OCI-LY7 (cell line): ENCODE measurements around the gene KIDINS220. TPM values are rescaled to one million over a fixed set of nuclear protein-coding genes. Genes with fewer than 3 reads are reported as not detected.

Experiments used
- BruUV-seq: library from RNA; stranded (reverse); fragments of 400-500 nt; replicated peaks from 2 replicates; lab custom pipeline; 2021; lab: Mats Ljungman, UMichigan
- CTCF ChIA-PET: fragments of 300-600 bp; sonication (Branson Sonifier 250); formaldehyde crosslinking; loops from one replicate; lab custom pipeline; 2022; ENCODE audit warnings: antibody characterized with exemption; ENCODE audit not compliant: unreplicated experiment; lab: Charles Lee
- POLR2A ChIA-PET: fragments of 300-600 bp; sonication (Branson Sonifier 250); formaldehyde crosslinking; loops from one replicate; lab custom pipeline; 2022; ENCODE audit warnings: antibody characterized with exemption; lab: Charles Lee
- DNase-seq: peaks from one replicate; pipeline ENCODE4 v3.0.0-alpha.2; 2015; ENCODE audit warnings: low spot score
- H2AFZ ChIP-seq: fragments of 200-600 bp; sonication (generic), shearing (Covaris generic); 2 replicates; pipeline ENCODE4 v1.6.1; 2014; ENCODE audit warnings: mild to moderate bottlenecking, antibody characterized with exemption, low read length, moderate library complexity
- H3K27ac ChIP-seq: fragments of 200-600 bp; sonication (generic); 2 replicates; pipeline ENCODE4 v1.5.1; 2014; ENCODE audit warnings: mixed run types, low read depth, mild to moderate bottlenecking, moderate library complexity, low read length, inconsistent platforms; ENCODE audit not compliant: poor library complexity, severe bottlenecking
- H3K36me3 ChIP-seq: fragments of 200-600 bp; sonication (generic); 2 replicates; pipeline ENCODE4 v1.6.1; 2014; ENCODE audit warnings: mild to moderate bottlenecking, antibody characterized with exemption, low read length, moderate library complexity, mixed read lengths; ENCODE audit not compliant: insufficient read depth
- H3K4me1 ChIP-seq: fragments of 200-600 bp; sonication (generic); 2 replicates; pipeline ENCODE4 v1.5.1; 2014; ENCODE audit warnings: mild to moderate bottlenecking, low read length; ENCODE audit not compliant: insufficient read depth, poor library complexity, severe bottlenecking
- H3K4me2 ChIP-seq: fragments of 200-600 bp; sonication (generic); 2 replicates; pipeline ENCODE4 v1.6.1; 2014; ENCODE audit warnings: mild to moderate bottlenecking, low read length
- H3K4me3 ChIP-seq: fragments of 200-600 bp; sonication (generic); 2 replicates; pipeline ENCODE4 v1.5.1; 2014; ENCODE audit warnings: mild to moderate bottlenecking, low read depth, low read length; ENCODE audit not compliant: poor library complexity, severe bottlenecking
- H3K79me2 ChIP-seq: fragments of 200-600 bp; sonication (generic); 2 replicates; pipeline ENCODE4 v1.6.1; 2016; ENCODE audit warnings: low read depth, mild to moderate bottlenecking, low read length, moderate library complexity, mixed read lengths; ENCODE audit not compliant: insufficient read depth
- H3K9me2 ChIP-seq: fragments of 200-600 bp; sonication (generic); 2 replicates; pipeline ENCODE4 v1.6.1; 2016; ENCODE audit warnings: mild to moderate bottlenecking, low read length, mixed read lengths; ENCODE audit not compliant: insufficient read depth
- H3K9me3 ChIP-seq: fragments of 200-600 bp; sonication (generic); 2 replicates; pipeline ENCODE4 v1.6.1; 2014; ENCODE audit warnings: mild to moderate bottlenecking, mixed run types, low read length, mixed read lengths
- H4K20me1 ChIP-seq: fragments of 200-600 bp; sonication (generic); 2 replicates; pipeline ENCODE4 v1.6.1; 2014; ENCODE audit warnings: mild to moderate bottlenecking, antibody characterized with exemption, low read length, moderate library complexity, mixed read lengths; ENCODE audit not compliant: insufficient read depth
- CTCF ChIP-seq: fragments of 200-600 bp; sonication (generic); conservative IDR thresholded peaks from 2 replicates; pipeline ENCODE4 v1.5.1; 2014; ENCODE audit warnings: mild to moderate bottlenecking, antibody characterized with exemption, low read length, moderate library complexity, mixed read lengths
- EZH2phosphoT487 ChIP-seq: fragments of 200-600 bp; sonication (generic); IDR thresholded peaks from 2 replicates; pipeline ENCODE4 v1.6.1; 2018; ENCODE audit warnings: low read depth, borderline replicate concordance, mild to moderate bottlenecking, mixed run types, antibody characterized with exemption, low read length, moderate library complexity, mixed read lengths
- intact Hi-C: fragments of 100-400 bp; cut with micrococcal nuclease; formaldehyde crosslinking; loops from one replicate; pipeline ENCODE4 v1.10.0; 2022; ENCODE audit not compliant: unreplicated experiment
- total RNA-seq, 2 experiments: library from RNA; depleted of rRNA in 1 of 2; stranded (reverse); fragments of >200 nt in 1 of 2; shearing (Covaris generic) in 1 of 2; gene quantifications; 2 replicates each; pipeline ENCODE4 v1.2.3, GENCODE V29; 2014 to 2022

Gene KIDINS220
- total RNA-seq, 2 experiments from 2014 or later = 29.1 to 32.3 TPM

DNA sequence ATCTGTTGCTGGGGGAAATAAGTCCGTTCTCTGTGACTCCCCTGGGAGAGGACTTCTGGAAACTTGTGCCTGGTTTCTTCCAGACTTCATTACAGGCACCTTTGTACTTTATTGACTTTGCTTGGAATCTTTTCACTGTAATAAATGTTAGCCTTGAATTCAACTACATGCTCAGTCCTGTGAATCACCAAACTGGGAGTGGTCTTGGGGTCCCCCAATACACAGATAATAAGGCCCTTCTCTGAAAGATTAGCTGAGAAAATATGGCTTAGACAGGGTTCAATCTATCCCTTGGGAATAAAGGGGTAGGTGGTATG lies 48.7 kb upstream of the KIDINS220 start:
- Histone ChIP-seq H3K36me3 (no peaks in the 10 kb centered on the region), H4K20me1 (no peaks in the 10 kb centered on the region), H3K4me1 (peaks cover 19% of the 10 kb centered on the region), H3K4me3 (no peak overlapping the region), H2AFZ (no peak overlapping the region), H3K4me2 (no peak overlapping the region), H3K79me2 (no peaks in the 10 kb centered on the region), H3K27ac (no peak overlapping the region), H3K9me3 (no peaks in the 10 kb centered on the region), H3K9me2 (no peaks in the 10 kb centered on the region)
- CTCF ChIA-PET = no interaction called here
- POLR2A ChIA-PET = interaction anchor here (0.6 to 0.9 kb wide), 2 partner anchors 19 to 1882 kb away, joined by 3 read pairs; no protein-coding TSS in a partner anchor
- no peak for TF ChIP-seq EZH2phosphoT487
- no peak for TF ChIP-seq CTCF
- no peak for DNase-seq
- intact Hi-C loops = no loop called here
- BruUV-seq = no TSS peak

GRCh38 chr2:8885449-8886201 lies 48.2 kb upstream of the KIDINS220 start:
- POLR2A ChIA-PET = interaction anchor here (0.6 to 0.9 kb wide), 2 partner anchors 19 to 1881 kb away, joined by 3 read pairs; no protein-coding TSS in a partner anchor
- BruUV-seq = no TSS peak
- H3K9me2 ChIP-seq = no peaks in the 10 kb centered on the region
- H3K9me3 ChIP-seq = no peaks in the 10 kb centered on the region
- H4K20me1 ChIP-seq = no peaks in the 10 kb centered on the region
- no peak for TF ChIP-seq CTCF
- no peak for TF ChIP-seq EZH2phosphoT487
- H2AFZ ChIP-seq = no peak overlapping the region
- H3K4me2 ChIP-seq = peak overlapping the region; percentile 28; the same call in 1 of the 2 replicates
- no peaks in the 10 kb centered on the region for H3K36me3 ChIP-seq
- H3K27ac ChIP-seq = no peak overlapping the region
- CTCF ChIA-PET = no interaction called here
- H3K4me3 ChIP-seq = no peak overlapping the region
- no peaks in the 10 kb centered on the region for H3K79me2 ChIP-seq
- H3K4me1 ChIP-seq = peaks cover 19% of the 10 kb centered on the region
- peak; percentile 51 for DNase-seq
- intact Hi-C loops = no loop called here

DNA sequence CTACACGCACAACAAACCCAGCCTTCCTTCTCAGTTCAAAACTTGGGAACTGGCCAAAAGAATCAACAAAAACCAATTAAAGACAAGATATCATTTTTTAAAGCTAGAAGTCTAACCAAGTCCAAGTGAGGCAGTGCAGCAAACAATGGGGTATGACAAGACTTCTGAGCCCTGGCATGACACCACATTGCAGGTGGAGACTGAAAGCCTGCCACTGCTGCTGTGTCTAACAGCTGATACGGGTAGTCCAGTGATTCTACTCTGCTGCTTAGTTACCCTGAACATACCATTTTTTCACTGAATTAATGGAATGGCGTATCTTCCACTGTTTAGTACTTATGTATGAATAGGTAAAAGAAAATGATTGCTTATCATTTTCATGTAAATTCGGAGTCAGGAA lies 47.4 kb upstream of the KIDINS220 start:
- H3K36me3 ChIP-seq = no peaks in the 10 kb centered on the region
- no peaks in the 10 kb centered on the region for H3K9me2 ChIP-seq
- H3K4me2 ChIP-seq = no peak overlapping the region
- H4K20me1 ChIP-seq = no peaks in the 10 kb centered on the region
- H3K9me3 ChIP-seq = no peaks in the 10 kb centered on the region
- ChIA-PET POLR2A (interaction anchor here (0.6 to 1.1 kb wide), 2 partner anchors 18 to 157 kb away, joined by 3 to 4 read pairs; no protein-coding TSS in a partner anchor), CTCF (no interaction called here)
- peak; percentile 9 for DNase-seq
- no TSS peak for BruUV-seq
- H3K27ac ChIP-seq = no peak overlapping the region
- H2AFZ ChIP-seq = no peak overlapping the region
- intact Hi-C loops = no loop called here
- no peak for TF ChIP-seq CTCF
- no peak for TF ChIP-seq EZH2phosphoT487
- H3K4me1 ChIP-seq = peaks cover 19% of the 10 kb centered on the region
- H3K79me2 ChIP-seq = no peaks in the 10 kb centered on the region
- no peak overlapping the region for H3K4me3 ChIP-seq
